ENCODE measurements around the gene GPATCH2.
"Not testable (repeated sequence)": the region's sequence is repeated elsewhere in the genome, so short reads cannot be mapped to it uniquely, and the experiment has no call there.

Gene GPATCH2

DNA sequence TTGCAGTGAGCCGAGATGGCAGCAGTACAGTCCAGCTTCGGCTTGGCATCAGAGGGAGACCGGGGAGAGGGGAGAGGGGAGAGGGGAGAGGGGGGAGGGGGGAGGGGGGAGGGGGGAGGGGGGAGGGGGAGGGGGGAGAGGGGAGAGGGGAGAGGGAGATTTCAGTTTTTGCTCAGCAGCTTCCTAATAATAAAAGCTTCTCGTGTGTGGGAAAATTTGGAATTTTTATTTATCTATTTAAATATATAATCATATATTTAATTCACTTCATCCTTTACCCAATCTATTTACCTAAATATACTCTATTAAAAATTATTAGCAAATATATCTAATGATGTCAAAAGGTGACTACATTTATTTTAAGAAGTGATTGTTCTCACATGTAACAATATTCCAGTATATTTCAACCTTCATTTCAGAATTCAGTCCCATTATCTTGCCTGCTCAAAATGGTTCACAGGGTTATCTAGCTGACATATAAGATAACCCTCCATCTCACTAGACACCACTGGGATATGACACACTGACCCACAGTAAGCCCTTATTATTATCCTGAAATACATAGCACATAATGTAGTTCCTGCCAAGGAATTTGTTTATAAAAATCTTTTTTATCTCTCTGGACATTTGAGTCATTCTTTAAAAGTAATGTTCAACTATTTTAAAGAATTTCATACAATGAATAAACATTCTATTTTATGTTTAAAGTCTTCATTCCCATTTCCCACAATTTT, 105.9 kb downstream of the GPATCH2 start:
- DNase-seq, result no peak

DNA sequence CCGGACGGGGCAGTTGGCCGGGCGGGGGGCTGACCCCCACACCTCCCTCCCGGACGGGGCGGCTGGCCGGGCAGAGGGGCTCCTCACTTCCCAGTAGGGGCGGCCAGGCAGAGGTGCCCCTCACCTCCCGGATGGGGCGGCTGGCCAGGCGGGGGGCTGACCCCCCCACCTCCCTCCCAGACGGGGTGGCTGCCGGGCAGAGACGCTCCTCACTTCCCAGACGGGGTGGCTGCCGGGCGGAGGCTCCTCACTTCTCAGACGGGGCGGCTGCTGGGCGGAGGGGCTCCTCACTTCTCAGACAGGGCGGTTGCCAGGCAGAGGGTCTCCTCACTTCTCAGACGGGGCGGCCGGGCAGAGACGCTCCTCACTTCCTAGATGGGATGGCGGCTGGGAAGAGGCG, 107.0 kb downstream of the GPATCH2 start:
- DNase-seq, result not testable (repeated sequence)

GRCh38 chr1:217522277-217522676, 108.6 kb downstream of the GPATCH2 start:
- DNase-seq, result no peak

- no peak for DNase-seq
These were observed 109.6 kb downstream of the GPATCH2 start for GRCh38 chr1:217521317-217521716.

DNA sequence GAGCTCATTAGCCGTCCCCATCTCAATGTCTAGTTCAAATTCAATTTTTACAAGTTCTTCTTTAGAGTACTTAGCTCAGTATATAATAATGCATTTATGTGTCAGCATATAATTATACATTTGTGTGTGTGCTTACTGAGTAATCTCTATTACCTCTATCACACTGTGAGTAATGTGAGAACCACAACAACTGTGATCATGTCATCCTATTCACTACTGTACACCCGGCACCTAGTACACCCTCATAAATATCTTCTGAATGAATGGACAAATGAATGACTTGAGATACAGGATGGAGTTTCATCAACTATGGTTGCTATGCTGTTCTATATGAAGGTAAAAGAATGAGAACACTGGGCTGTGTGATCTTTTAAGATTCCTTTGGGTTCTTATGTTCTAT, 124.0 kb downstream of the GPATCH2 start:
- DNase-seq, result no peak

DNA sequence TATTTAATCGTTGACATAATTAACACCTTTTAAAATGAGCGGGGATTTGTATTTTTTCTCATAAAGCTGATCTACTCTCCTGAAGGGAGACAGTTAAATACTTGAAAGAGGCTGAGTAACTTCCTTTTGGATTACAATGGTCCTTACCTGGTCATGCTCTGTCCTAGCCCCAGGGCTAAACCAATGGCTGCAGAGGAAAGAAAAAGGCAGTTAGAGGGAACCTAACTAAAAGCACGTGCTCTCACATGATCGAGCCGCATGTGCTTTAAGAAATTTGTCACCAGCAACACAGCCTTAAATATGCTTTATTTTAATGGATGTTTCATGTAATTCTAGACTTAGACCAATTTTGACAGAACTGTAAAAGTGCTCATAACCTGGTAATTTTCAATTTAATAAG, 132.7 kb downstream of the GPATCH2 start:
- DNase-seq, result no peak

GRCh38 chr1:217495249-217495648, 135.6 kb downstream of the GPATCH2 start:
- no peak for DNase-seq

DNA sequence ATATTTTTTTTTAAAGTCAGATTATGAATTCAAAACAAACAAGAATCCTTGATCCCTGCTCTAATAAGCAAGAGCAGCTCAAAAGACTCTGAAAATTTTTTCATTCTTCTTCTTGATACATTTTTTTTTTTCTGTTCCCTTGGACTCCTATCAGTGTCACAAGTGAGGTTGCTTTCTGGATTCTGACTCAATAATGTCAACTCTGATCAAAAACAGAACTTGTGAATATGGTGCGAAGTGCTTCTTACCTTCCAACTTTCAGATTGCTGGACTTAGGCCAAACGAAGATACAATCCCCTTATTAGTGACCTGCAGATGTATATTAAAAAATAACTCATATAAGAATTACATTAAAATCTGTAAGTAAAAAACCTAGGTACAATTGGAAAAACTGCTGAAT, 136.1 kb downstream of the GPATCH2 start:
- no peak for DNase-seq

GRCh38 chr1:217493290-217493689, 137.6 kb downstream of the GPATCH2 start:
- DNase-seq, result no peak

GRCh38 chr1:217484871-217485270, 146.0 kb downstream of the GPATCH2 start:
- DNase-seq, result no peak

- DNase-seq, result no peak
These were observed 148.4 kb downstream of the GPATCH2 start for GRCh38 chr1:217482356-217483102.

- DNase-seq, result no peak
These were observed 152.4 kb downstream of the GPATCH2 start for GRCh38 chr1:217478450-217478849.

DNA sequence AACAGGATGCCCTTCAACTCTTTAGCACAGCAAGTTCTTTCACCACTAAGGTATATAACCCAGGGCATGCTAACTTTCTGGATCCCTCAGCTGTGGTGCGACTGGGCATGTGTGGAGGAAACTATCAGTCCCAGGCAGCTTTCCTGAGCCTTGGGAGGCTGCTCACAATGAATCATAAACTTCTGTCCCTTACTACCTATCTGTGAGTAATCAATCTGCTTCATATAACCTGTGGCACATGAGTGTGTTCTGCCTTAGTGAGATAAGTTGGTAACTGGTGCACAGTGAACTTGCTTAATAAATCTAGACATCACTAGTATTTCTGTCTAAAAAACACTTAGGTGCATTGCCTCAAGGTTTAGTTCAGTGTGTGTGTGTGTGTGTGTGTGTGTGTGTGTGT, 158.0 kb downstream of the GPATCH2 start:
- no peak for DNase-seq

DNA sequence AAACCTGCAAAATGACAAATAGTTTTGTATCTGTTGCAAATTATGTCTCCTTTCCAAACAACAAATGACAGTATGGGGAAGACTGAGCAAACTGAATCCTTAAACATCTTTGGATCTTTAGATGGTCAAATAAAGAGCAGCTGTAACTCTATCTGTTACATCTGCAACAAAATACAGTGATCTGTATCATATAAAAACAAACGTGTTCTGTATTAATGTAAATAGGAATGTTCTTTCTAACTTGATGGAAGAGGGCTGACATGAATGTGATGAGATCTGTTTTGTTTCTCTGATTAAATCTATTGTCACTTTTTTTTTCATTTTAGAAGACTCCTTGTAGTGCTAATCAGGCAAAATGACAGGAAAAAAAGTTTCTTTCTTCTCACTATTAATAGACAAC, 159.5 kb downstream of the GPATCH2 start:
- DNase-seq, result no peak

GRCh38 chr1:217469983-217470382, 160.9 kb downstream of the GPATCH2 start:
- no peak for DNase-seq

- no peak for DNase-seq
These were observed 165.8 kb downstream of the GPATCH2 start for GRCh38 chr1:217465102-217465501.

DNA sequence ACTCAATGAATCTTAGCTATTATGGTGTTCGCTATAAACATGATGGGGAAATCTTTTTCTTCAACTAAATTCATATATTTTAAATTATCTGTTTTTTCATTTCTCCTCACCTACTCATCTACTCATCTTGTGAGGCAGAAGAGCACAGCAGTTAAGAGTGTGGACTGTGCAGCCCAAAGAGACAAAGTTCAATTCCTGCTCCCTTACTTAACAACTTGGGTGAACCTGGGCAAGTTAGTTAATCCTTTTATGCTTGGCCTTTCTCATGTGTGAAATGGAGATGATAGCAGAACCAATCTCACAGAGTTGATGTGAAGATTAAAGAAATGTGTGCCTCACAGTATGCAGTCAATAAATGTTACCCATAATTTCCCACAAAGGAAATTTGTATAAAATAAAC, 168.2 kb downstream of the GPATCH2 start:
- no peak for DNase-seq

DNA sequence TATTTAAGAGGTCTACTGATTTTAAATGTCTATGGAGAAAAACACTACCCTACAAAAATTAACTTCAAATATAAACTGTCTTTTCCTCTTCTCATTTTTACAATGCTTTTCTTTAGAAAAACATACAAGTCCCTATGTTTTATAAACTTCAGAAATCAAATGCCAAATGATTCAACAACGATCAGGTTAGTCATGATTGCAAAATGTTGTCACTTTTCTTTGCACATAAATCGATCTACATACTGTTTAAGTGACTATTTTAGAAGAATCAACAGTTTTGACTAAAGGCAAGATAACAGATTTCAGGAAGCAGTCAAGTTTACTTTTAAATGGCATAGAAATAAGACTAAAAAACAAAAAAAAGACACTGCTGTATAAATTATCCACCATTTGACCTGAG, 168.7 kb downstream of the GPATCH2 start:
- DNase-seq, result no peak

DNA sequence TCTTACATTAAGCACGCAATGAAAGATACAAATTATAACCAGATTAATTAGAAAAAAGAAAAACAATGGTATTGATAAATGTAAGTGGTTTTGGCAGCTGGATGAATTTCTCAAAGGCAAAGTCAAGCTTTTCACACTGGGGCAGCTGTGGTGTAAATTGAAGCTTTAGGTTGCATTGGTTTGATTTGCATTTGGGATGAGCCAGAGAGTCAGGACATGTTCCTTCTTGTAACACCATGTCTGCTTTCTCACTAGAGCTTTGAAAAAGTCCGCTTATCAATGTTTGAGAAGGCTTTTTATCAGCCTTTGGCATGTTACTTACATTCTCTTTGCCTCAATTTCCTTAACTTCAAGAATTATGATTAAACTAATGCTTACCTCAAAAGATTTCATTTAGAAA, 173.9 kb downstream of the GPATCH2 start:
- DNase-seq, result no peak

- DNase-seq, result no peak
These were observed 174.6 kb downstream of the GPATCH2 start for GRCh38 chr1:217456261-217456660.

GRCh38 chr1:217453816-217454215, 177.1 kb downstream of the GPATCH2 start:
- DNase-seq, result no peak

DNA sequence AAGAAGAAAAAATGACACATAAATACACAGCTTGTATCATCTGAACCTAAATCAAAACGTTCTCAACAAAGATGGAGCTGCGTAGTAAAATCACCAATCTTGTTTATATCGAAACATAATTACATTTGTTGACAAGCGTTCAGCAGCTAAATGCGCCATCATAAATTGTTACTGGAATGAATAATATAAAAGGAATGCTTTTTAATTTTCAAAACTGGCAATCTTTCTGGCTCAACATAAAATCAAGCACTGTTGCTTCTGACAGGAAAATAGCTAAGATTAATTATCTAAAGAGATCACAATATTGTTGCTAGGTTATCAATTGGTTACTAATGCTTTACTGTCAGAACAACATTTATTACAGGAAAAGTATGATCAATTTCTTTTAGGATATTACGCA, 181.5 kb downstream of the GPATCH2 start:
- no peak for DNase-seq

- DNase-seq, result no peak
These were observed 187.0 kb downstream of the GPATCH2 start for GRCh38 chr1:217443845-217444244.

DNA sequence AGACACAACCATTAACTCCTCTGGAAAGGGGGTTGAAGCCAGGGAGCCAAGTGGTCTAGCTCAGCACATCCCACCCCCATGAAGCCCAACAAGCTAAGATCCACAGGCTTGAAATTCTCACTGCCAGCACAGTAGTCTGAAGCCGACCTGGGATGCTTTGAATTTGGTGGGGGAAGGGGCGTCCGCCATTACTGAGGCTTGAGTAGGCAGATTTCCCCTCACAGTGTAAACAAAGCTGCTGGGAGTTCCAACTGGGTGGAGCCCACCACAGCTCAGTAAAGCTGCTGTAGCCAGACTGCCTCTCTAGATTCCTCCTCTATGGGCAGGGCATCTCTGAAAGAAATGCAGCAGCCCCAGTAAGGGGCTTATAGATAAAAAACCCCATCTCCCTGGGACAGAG, 193.5 kb downstream of the GPATCH2 start:
- DNase-seq, result no peak

- DNase-seq, result peak; percentile 25
These were observed 195.7 kb downstream of the GPATCH2 start for GRCh38 chr1:217435204-217435603.

All from NCI-H1105 (cell line).